GM12878 (cell line): ENCODE measurements around the gene BRCA2. TPM values are rescaled to one million over a fixed set of nuclear protein-coding genes. Genes with fewer than 3 reads are reported as not detected.

ENCODE experiments used
- ATAC-seq: fragments of 200-7000 bp; cut with Tn5 transposase; 3 replicates; pipeline ENCODE4 v1.9.1; 2020; ENCODE audit warnings: mild to moderate bottlenecking, moderate library complexity
- BruUV-seq: library from RNA; stranded (reverse); fragments of 400-500 nt; replicated peaks from 2 replicates; lab custom pipeline; 2021; lab: Mats Ljungman, UMichigan
- CTCF ChIA-PET: fragments of 300-600 bp; sonication (Branson Sonifier 250); formaldehyde crosslinking; extraction: SDS; loops from one replicate; lab custom pipeline; 2021; ENCODE audit warnings: inconsistent platforms; lab: Yijun Ruan, JAX
- POLR2A ChIA-PET: fragments of 350-600 bp; formaldehyde crosslinking; extraction: SDS; loops from one replicate; lab custom pipeline; 2021; ENCODE audit warnings: inconsistent platforms; lab: Charles Lee
- RAD21 ChIA-PET: fragments of 300-600 bp; sonication (Branson Sonifier 250); formaldehyde crosslinking; loops from one replicate; lab custom pipeline; 2023; ENCODE audit warnings: antibody characterized with exemption; ENCODE audit not compliant: unreplicated experiment; lab: Charles Lee
- SMC1A ChIA-PET: fragments of 300-600 bp; sonication (Branson Sonifier 250); formaldehyde crosslinking; loops from one replicate; lab custom pipeline; 2023; ENCODE audit not compliant: unreplicated experiment, uncharacterized antibody; lab: Charles Lee
- DNase-seq: peaks from one replicate; pipeline ENCODE4 v3.0.0-alpha.2; 2011; ENCODE audit warnings: low read depth, low spot score
- FAIRE-seq: peaks from 3 replicates; lab custom pipeline; 2011; peaks lifted over from hg19 to GRCh38; lab: Jason Lieb, UNC
- H2AFZ ChIP-seq: 2 replicates; pipeline ENCODE4 v1.6.0; 2011; ENCODE audit warnings: low read depth, low read length, control low read depth; ENCODE audit not compliant: control insufficient read depth
- H3K27ac ChIP-seq: 2 replicates; pipeline ENCODE4 v1.5.1; 2011; ENCODE audit warnings: control low read depth; ENCODE audit not compliant: control insufficient read depth, insufficient read depth
- H3K27me3 ChIP-seq, 2 experiments: replicated peaks in 1 of 2; 2 replicates each; pipeline versions ENCODE4 v1.6.0 to v1.6.1; 2011; ENCODE audit warnings: low read length in 1 of 2; ENCODE audit not compliant: control insufficient read depth in 2 of 2, insufficient read depth in 2 of 2
- H3K36me3 ChIP-seq, 2 experiments: 2 replicates each; pipeline ENCODE4 v1.5.1; 2011; ENCODE audit warnings: low read length in 1 of 2; ENCODE audit not compliant: control insufficient read depth in 2 of 2, insufficient read depth in 2 of 2
- H3K4me1 ChIP-seq: 2 replicates; pipeline ENCODE4 v1.6.1; 2011; ENCODE audit warnings: mild to moderate bottlenecking, low read length, moderate library complexity, mixed read lengths; ENCODE audit not compliant: control insufficient read depth, insufficient read depth
- H3K4me2 ChIP-seq: 2 replicates; pipeline ENCODE4 v1.6.0; 2011; ENCODE audit warnings: control low read depth; ENCODE audit not compliant: control insufficient read depth, insufficient read depth
- H3K4me3 ChIP-seq: fragments of 200-600 bp; sonication (generic); 2 replicates; pipeline ENCODE4 v1.5.1; 2016
- H3K79me2 ChIP-seq: 2 replicates; pipeline ENCODE4 v1.6.0; 2011; ENCODE audit warnings: low read length; ENCODE audit not compliant: control insufficient read depth, insufficient read depth
- H3K9ac ChIP-seq: 2 replicates; pipeline ENCODE4 v1.8.0; 2011; ENCODE audit warnings: low read length, control low read depth, mixed read lengths; ENCODE audit not compliant: control insufficient read depth, insufficient read depth
- H3K9me3 ChIP-seq: replicated peaks from 3 replicates; pipeline ENCODE4 v1.5.1; 2011; ENCODE audit warnings: mild to moderate bottlenecking, low read length; ENCODE audit not compliant: control insufficient read depth, insufficient read depth
- H4K20me1 ChIP-seq: 2 replicates; pipeline ENCODE4 v1.6.0; 2011; ENCODE audit not compliant: control insufficient read depth, insufficient read depth
- CTCF ChIP-seq, 3 experiments: IDR thresholded peaks in 2 of 3; conservative IDR thresholded peaks in 1 of 3; 2 replicates each; pipeline ENCODE4 v1.5.1; 2011; ENCODE audit warnings: low read depth in 3 of 3, low read length in 3 of 3, mild to moderate bottlenecking in 3 of 3, control low read depth in 2 of 3, moderate library complexity in 2 of 3, inconsistent platforms in 1 of 3, mixed read lengths in 1 of 3; ENCODE audit not compliant: control insufficient read depth in 2 of 3, insufficient read depth in 1 of 3; ENCODE audit errors: extremely low read depth in 1 of 3
- EED ChIP-seq: sonication (generic); IDR thresholded peaks from 2 replicates; pipeline ENCODE4 v1.6.1; 2016; ENCODE audit warnings: antibody characterized with exemption, low read depth
- MYC ChIP-seq: IDR thresholded peaks from 2 replicates; pipeline ENCODE4 v1.6.1; 2011; ENCODE audit warnings: mild to moderate bottlenecking, low read length, moderate library complexity, inconsistent platforms; ENCODE audit not compliant: insufficient read depth, insufficient replicate concordance, insufficient read length, severe bottlenecking
- NFXL1 ChIP-seq: fragments of 450-650 bp; IDR thresholded peaks from 2 replicates; pipeline ENCODE4 v1.6.1; 2017; ENCODE audit warnings: antibody characterized with exemption, mild to moderate bottlenecking, borderline replicate concordance
- NKRF ChIP-seq: fragments of 450-650 bp; conservative IDR thresholded peaks from 2 replicates; pipeline ENCODE4 v1.6.1; 2017; ENCODE audit warnings: mild to moderate bottlenecking, moderate library complexity
- RELA ChIP-seq: fragments of 450-650 bp; IDR thresholded peaks from 2 replicates; pipeline ENCODE4 v1.8.0; 2014; ENCODE audit warnings: borderline replicate concordance; ENCODE audit not compliant: partially characterized antibody
- ZNF622 ChIP-seq: fragments of 450-650 bp; IDR thresholded peaks from 2 replicates; pipeline ENCODE4 v1.6.1; 2017; ENCODE audit warnings: mild to moderate bottlenecking, inconsistent platforms
- WGBS: methylation state at CpG from one replicate; pipeline ENCODE4 v1.1.6; 2016; ENCODE audit warnings: low lambda C conversion rate; ENCODE audit not compliant: insufficient replicate concordance, insufficient coverage; ENCODE audit errors: missing lambda C conversion rate; 5-methylcytosine and 5-hydroxymethylcytosine counted together
- in situ Hi-C: fragments of 300-500 bp; cut with MboI; formaldehyde crosslinking; loops from 9 replicates; pipeline ENCODE4 v1.14.3; 2018; ENCODE audit warnings: mixed read lengths
- intact Hi-C: fragments of 100-400 bp; cut with micrococcal nuclease; formaldehyde crosslinking; loops from one replicate; pipeline ENCODE4 v1.14.2; 2022; ENCODE audit not compliant: unreplicated experiment
- polyA plus RNA-seq, 11 experiments: library from polyadenylated mRNA; depleted of rRNA in 4 of 11; unstranded in 6 of 11; stranded (reverse) in 5 of 11; fragments of >200 nt; fragmentation: Nextera tagmentation in 4 of 11; fragmentation: Illumina TruSeq in 1 of 11; extraction: Ambion mirVana in 4 of 11; extraction: Trizol in 1 of 11; gene quantifications; 1 replicate in 1 of 11; 2 replicates in 10 of 11; pipeline versions ENCODE4 v1.2.1 to v1.2.3, GENCODE V29; 2011 to 2016; ENCODE audit warnings: inconsistent platforms in 2 of 11, missing spikeins in 2 of 11, low read depth in 1 of 11
- total RNA-seq, 4 experiments: library from RNA; depleted of rRNA in 3 of 4; stranded (reverse); fragments of >200 nt in 3 of 4; fragmentation: Illumina TruSeq in 1 of 4; extraction: Trizol in 1 of 4; gene quantifications; 2 replicates each; pipeline versions ENCODE4 v1.2.1 to v1.2.3, GENCODE V29; 2013 to 2021

Gene BRCA2
- total and polyA plus RNA-seq, 10 of the 15 experiments (the other 5 are each of a cell fraction or from before 2014, with no cell fraction given) = 7.6 to 42.2 (median 23.9) TPM

- TF ChIP-seq NKRF (no peak), RELA (no peak), EED (no peak), NFXL1 (no peak), ZNF622 (no peak)
- TF ChIP-seq, all 136 proteins: peak for 0
Measured at GRCh38 chr13:32376642-32377415, 61.5 kb downstream of the BRCA2 start (continued).

- Histone ChIP-seq H3K27ac (no peak overlapping the region), H3K9me3 (no peaks in the 10 kb centered on the region; the same call in 2 of the 3 replicates), H3K79me2 (no peaks in the 10 kb centered on the region), H3K4me1 (no peaks in the 10 kb centered on the region), H3K4me2 (no peak overlapping the region), H3K4me3 (no peak overlapping the region), H3K9ac (no peak overlapping the region), H3K36me3 (peaks cover 4 to 8% of the 10 kb centered on the region in 2 experiments), H3K27me3 (no peaks in the 10 kb centered on the region), H2AFZ (no peak overlapping the region), H4K20me1 (no peaks in the 10 kb centered on the region)
- FAIRE-seq (no peak), DNase-seq (no peak), ATAC-seq (no peak)
- no TSS peak for BruUV-seq
- RAD21 ChIA-PET = interaction anchor here (0.6 to 1.4 kb wide), 3 partner anchors 64 to 203 kb away, joined by 3 to 7 read pairs (median 3); no protein-coding TSS in a partner anchor
- POLR2A ChIA-PET = interaction anchor here (0.7 kb wide), 1 partner anchor 45 kb away, joined by 3 read pairs; no protein-coding TSS in a partner anchor
- CTCF ChIA-PET = interaction anchor here (0.6 to 2.3 kb wide), 7 partner anchors 37 to 599 kb away, joined by 3 to 10 read pairs (median 4); no protein-coding TSS in a partner anchor
- in situ Hi-C loops (no loop called here), intact Hi-C loops (no loop called here)
- TF ChIP-seq CTCF (IDR thresholded peaks at IDR 0.05 in 2 of 3, conservative IDR thresholded peaks at IDR 0.05 in 1 of 3; ENCODE audit: control insufficient read depth in 2 of 3, extremely low read depth in 1 of 3, insufficient read depth in 1 of 3, low read depth in 3 of 3, low read length in 3 of 3) (peak in 1 of 3 experiments; percentile 21; a peak in 1 of 6 replicates), MYC (no peak)
- SMC1A ChIA-PET = interaction anchor here (1.0 to 1.4 kb wide), 5 partner anchors 19 to 204 kb away, joined by 3 to 5 read pairs (median 4); partner anchors contain the start of gene N4BP2L2
- WGBS = 100% methylated on average over 1 of the region's 1 CpG
Measured at GRCh38 chr13:32378012-32378411, 62.7 kb downstream of the BRCA2 start.
